ENCODE measurements around the gene HAGHL. TPM values are rescaled to one million over a fixed set of nuclear protein-coding genes. Genes with fewer than 3 reads are reported as not detected.
"Not testable (repeated sequence)": the region's sequence is repeated elsewhere in the genome, so short reads cannot be mapped to it uniquely, and the experiment has no call there.

HAGHL gene
- total RNA-seq, 6 experiments from 2014 or later, result 0.83 to 2.5 (median 1.3) TPM

DNA sequence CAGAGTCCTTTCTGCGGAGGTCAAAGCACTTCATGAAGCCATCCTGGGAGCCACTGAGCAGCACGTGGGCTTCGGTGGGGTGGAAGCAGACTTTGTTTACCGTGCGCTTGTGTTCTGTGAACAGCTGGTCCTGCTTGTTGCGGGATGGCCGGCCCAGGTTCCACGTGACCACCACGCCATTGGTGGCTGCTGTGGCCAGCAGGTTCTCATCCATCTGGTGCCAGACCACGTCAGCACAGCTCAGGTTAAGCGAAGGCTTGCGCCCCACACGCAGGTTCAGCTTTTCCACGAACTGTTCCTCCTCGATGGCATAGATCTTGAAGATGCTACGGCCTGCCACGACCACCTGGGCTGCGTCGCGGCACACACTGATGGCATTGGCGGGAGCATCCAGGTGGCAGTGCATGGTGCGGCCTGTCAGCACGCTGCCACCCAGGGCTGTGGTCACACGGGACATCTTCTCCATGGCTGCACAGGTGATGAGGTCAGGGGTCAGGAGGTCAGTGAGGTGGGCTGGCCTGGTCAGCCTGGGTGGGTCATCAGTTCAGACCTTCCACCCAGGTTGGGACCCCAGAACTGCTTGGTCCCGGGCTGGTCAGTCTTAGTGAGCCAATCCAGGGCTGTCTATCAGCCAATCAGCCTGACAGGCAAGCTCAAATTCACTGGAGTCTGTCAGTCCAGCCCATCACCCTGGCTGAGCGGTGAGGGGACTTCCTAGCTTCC is 37.6 kb upstream of the HAGHL start:
- Histone ChIP-seq H3K27me3 (peaks cover 0 to 4% of the 10 kb centered on the region in 2 donors), H3K9me3 (no peaks in the 10 kb centered on the region), H3K4me1 (peaks cover 0 to 19% (median 9%) of the 10 kb centered on the region in 4 donors), H3K4me3 (peak overlapping the region; percentile 93 to 96 (median 94)), H3K36me3 (peaks cover 0 to 6% (median 0%) of the 10 kb centered on the region in 4 donors), H3K27ac (peak overlapping the region in 1 of 3 donors; percentile 68)
- DNase-seq, result no peak
- no peak for TF ChIP-seq POLR2A (IDR thresholded peaks at IDR 0.05)
- TF ChIP-seq, protein P1, sequence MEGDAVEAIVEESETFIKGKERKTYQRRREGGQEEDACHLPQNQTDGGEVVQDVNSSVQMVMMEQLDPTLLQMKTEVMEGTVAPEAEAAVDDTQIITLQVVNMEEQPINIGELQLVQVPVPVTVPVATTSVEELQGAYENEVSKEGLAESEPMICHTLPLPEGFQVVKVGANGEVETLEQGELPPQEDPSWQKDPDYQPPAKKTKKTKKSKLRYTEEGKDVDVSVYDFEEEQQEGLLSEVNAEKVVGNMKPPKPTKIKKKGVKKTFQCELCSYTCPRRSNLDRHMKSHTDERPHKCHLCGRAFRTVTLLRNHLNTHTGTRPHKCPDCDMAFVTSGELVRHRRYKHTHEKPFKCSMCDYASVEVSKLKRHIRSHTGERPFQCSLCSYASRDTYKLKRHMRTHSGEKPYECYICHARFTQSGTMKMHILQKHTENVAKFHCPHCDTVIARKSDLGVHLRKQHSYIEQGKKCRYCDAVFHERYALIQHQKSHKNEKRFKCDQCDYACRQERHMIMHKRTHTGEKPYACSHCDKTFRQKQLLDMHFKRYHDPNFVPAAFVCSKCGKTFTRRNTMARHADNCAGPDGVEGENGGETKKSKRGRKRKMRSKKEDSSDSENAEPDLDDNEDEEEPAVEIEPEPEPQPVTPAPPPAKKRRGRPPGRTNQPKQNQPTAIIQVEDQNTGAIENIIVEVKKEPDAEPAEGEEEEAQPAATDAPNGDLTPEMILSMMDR (IDR thresholded peaks at IDR 0.05), result no peak
- no peak for ATAC-seq
- 80% methylated on average over 2 of the region's 26 CpGs for WGBS (ENCODE audit: insufficient coverage, low coverage, low lambda C conversion rate, missing lambda C conversion rate)
- intact Hi-C loops (cut with DNase I), result no loop called here

DNA sequence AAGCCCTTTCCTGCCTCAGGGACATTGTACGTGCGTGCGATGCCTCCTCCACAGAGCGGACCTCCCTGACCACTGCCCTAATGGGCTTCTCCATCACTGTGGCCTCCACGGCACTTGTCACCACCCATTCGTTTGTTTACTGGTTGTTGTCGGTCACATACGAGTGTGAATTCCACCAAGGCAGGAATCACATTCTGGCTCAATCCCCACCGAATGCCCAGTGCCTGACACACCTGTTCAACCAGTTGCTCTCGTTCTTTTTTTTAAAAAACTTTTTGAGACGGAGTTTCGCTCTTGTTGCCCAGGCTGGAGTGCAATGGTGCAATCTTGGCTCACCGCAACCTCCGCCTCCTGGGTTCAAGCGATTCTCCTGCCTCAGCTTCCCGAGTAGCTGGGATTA is 35.7 kb upstream of the HAGHL start:
- H3K27ac ChIP-seq; ATAC-seq; H3K36me3 ChIP-seq; intact Hi-C loops (cut with DNase I); H3K4me3 ChIP-seq; H3K9me3 ChIP-seq; DNase-seq: not testable (repeated sequence)
- WGBS (ENCODE audit: insufficient coverage, low coverage, low lambda C conversion rate, missing lambda C conversion rate), result 80% methylated on average over 10 of the region's 16 CpGs
- H3K4me1 ChIP-seq, result peaks cover 0 to 19% (median 8%) of the 10 kb centered on the region in 4 donors
- peaks cover 0 to 10% of the 10 kb centered on the region in 2 donors for H3K27me3 ChIP-seq

DNA sequence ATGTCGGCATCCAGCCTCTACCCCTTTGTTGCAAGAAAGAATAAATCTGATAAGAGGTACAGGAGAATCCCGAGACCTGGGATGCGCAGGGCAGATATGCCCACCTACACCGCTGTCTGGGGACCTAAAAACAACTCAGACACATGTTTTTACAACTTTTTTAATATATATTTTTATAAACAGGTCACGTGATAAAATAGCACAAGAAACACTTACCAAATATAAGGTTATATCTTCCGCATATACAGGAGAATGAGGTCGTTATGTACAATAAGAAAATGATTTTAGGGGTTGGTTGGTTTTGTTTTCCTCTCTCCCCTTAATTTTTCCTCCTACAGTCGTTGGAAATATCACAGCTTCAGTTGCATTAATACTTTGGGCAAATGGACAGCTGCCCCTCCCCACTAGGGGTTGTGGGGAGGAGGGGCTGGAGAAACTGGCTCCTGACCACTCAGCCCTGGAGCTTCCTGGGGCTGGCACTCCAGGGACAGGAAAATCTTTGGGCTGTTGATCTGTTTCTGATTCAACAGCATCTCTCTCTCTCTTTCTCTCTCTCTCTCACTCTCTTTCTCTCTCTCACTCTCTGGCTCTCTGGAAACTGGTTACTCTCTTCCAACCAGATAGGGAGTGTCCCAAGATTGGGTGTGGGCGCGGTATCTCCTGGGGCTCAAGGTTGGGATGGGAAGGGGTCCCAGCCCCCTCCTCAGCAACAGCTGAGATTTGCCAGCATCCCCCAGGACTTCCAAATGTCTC is 34.4 kb upstream of the HAGHL start:
- DNase-seq, result no peak
- no peaks in the 10 kb centered on the region for H3K9me3 ChIP-seq
- ATAC-seq, result no peak
- TF ChIP-seq, protein P1 (IDR thresholded peaks at IDR 0.05), result no peak
- no peak for TF ChIP-seq POLR2A (IDR thresholded peaks at IDR 0.05)
- intact Hi-C loops (cut with DNase I), result no loop called here
- H3K4me3 ChIP-seq, result no peak overlapping the region
- WGBS (ENCODE audit: insufficient coverage, low coverage, low lambda C conversion rate, missing lambda C conversion rate), result 63% methylated on average over 10 of the region's 10 CpGs
- peaks cover 0 to 19% (median 8%) of the 10 kb centered on the region in 4 donors for H3K4me1 ChIP-seq
- no peaks in the 10 kb centered on the region for H3K36me3 ChIP-seq
- H3K27ac ChIP-seq, result no peak overlapping the region
- H3K27me3 ChIP-seq, result peaks cover 0 to 10% of the 10 kb centered on the region in 2 donors

DNA sequence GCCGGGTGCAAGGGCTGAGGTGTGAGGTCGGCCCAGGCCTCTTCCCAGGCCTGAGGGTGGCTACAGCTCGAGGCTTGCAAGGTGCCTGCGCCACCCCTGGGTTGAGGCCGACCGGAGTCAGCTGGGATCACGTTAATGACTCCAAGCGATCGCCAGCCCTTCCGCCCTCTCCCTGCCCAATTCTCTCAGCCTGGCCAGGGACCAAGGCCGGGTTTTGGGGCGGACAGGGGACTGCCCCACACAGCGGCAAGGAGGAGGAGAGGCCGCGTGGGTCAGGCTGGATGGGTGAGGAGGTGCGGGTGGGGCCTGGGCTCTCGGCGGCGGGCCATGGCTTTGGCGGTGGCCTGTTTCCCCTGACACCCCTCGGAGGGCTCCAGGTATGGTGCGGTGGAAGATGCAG is 33.5 kb upstream of the HAGHL start:
- WGBS (ENCODE audit: insufficient coverage, low coverage, low lambda C conversion rate, missing lambda C conversion rate), result 60% methylated on average over 1 of the region's 22 CpGs
- H3K27ac ChIP-seq, result no peak overlapping the region
- DNase-seq (no peak), ATAC-seq (no peak)
- no peaks in the 10 kb centered on the region for H3K36me3 ChIP-seq
- H3K9me3 ChIP-seq, result no peaks in the 10 kb centered on the region
- peaks cover 0 to 18% (median 8%) of the 10 kb centered on the region in 4 donors for H3K4me1 ChIP-seq
- peaks cover 0 to 10% of the 10 kb centered on the region in 2 donors for H3K27me3 ChIP-seq
- no peak overlapping the region for H3K4me3 ChIP-seq
- intact Hi-C loops (cut with DNase I), result no loop called here
- TF ChIP-seq POLR2A (IDR thresholded peaks at IDR 0.05), result no peak
- TF ChIP-seq, protein P1 (IDR thresholded peaks at IDR 0.05), result no peak

DNA sequence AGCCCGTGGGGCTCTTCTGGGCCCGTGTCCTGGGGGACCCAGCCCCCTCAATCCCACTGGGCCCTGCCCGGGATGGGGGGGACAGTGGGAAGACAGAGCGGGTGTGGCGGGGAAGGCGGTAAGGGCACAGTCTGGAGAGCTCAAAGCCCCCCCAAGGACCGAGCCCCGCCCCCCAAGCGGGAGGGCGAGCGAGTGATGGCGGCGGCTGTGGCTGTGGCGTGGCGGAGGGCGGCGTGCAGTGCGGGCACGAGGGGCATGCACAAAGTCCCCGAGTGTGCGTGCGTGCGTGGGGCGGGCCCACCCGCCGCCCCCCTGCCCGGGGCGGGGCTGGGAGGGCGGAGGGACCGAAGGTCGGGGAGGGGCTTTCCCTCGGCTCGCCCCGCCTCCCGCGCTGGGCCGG is 33.1 kb upstream of the HAGHL start:
- peaks cover 0 to 15% (median 7%) of the 10 kb centered on the region in 4 donors for H3K4me1 ChIP-seq
- H3K27me3 ChIP-seq, result peaks cover 0 to 10% of the 10 kb centered on the region in 2 donors
- WGBS (ENCODE audit: insufficient coverage, low coverage, low lambda C conversion rate, missing lambda C conversion rate), result 20% methylated on average over 2 of the region's 37 CpGs

More for the DNA sequence above, 33.1 kb upstream of the HAGHL start:
- DNase-seq, result no peak
- ATAC-seq, result no peak
- no peaks in the 10 kb centered on the region for H3K9me3 ChIP-seq
- TF ChIP-seq, protein P1 (IDR thresholded peaks at IDR 0.05), result no peak
- no peak for TF ChIP-seq POLR2A (IDR thresholded peaks at IDR 0.05)
- no peak overlapping the region for H3K27ac ChIP-seq
- no peaks in the 10 kb centered on the region for H3K36me3 ChIP-seq
- H3K4me3 ChIP-seq, result no peak overlapping the region
- intact Hi-C loops (cut with DNase I), result no loop called here
